ENCODE data around the gene USP49. TPM values are rescaled to one million over a fixed set of nuclear protein-coding genes. Genes with fewer than 3 reads are reported as not detected.
A peak's percentile ranks its signal among the peaks of the same experiment; 100 is the strongest.

The USP49 gene
- total RNA-seq, 2 experiments from 2014 or later: 8.3 to 8.4 TPM

DNA sequence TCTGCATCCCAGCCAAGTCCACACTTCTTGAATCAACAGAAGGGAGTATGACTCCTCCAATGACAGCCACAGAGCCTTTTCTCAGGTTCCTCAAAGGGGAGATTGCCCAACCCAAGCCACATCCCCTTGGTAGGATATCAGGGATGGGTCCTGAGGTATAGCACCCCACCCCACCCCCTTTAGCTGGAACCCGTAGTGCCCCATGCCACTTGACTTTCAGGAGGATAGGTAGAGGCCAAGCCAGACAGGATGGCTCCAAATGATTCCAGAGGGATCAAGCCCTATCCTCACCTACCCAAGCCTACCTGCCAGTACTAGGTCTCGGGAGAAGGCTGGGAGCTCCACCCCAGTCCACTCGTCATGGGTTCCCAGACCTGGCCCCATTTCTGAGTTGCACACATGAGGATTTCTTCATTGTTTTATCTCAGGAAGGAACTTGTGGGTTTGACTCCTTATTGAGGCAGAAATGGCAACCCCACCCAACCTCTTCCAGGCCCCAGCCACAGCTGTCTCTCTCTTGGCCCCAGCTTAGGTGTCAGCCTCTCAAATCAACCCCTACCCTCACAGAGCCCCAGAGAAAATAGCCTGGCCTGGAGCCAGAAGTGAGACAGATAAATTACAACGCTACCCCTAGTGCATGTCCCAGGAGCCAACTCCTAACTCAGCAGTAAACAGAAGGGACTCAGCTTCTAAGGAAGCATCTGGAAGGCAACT is 42.8 kb upstream of the USP49 start:
- intact Hi-C loops (cut with micrococcal nuclease): loop anchor here (2.0 to 5.0 kb wide), 4 partner anchors 39 to 151 kb away; partner anchors contain the start of genes TOMM6 and USP49
- Mint-ChIP-seq H3K36me3 (ENCODE audit: low read depth) (peaks cover 76% of the 10 kb centered on the region), H3K27me3 (ENCODE audit: low read depth) (no peaks in the 10 kb centered on the region), H3K9me3 (no peaks in the 10 kb centered on the region), H3K4me1 (ENCODE audit: low read depth) (peaks cover 41% of the 10 kb centered on the region), H3K4me3 (peak overlapping the region; percentile 100), H3K27ac (peak overlapping the region; percentile 99)
- CTCF ChIA-PET: interaction anchor here (1.1 to 13.6 kb wide), 7 partner anchors 10 to 151 kb away, joined by 3 to 296 read pairs (median 9); partner anchors contain the start of genes BYSL, MED20 and TAF8
- DNase-seq: peak; percentile 42

DNA sequence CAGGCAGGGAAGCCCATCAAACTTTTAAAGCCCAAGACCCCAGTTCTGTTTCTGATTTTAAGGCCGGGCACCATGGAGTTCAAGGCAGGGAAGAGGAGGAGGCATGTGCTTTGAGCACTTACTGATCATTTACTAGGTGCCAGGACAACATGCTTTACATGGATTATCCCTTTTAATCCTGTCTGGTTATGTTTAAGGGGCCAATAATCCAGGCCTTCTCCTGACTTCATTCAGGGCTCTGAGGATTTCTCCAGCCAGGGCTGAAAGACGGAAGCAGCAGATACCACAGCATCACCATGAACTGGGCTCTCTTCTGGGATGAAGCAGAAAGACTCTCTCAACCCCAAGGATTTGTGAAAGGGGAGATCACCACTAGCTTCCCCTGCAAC is 42.3 kb upstream of the USP49 start:
- Mint-ChIP-seq H3K4me3 (peak overlapping the region; percentile 100), H3K27me3 (ENCODE audit: low read depth) (no peaks in the 10 kb centered on the region), H3K4me1 (ENCODE audit: low read depth) (peaks cover 40% of the 10 kb centered on the region), H3K27ac (peak overlapping the region; percentile 99), H3K9me3 (no peaks in the 10 kb centered on the region), H3K36me3 (ENCODE audit: low read depth) (peaks cover 80% of the 10 kb centered on the region)
- CTCF ChIA-PET: interaction anchor here (0.6 to 13.6 kb wide), 7 partner anchors 9 to 107 kb away, joined by 3 to 296 read pairs (median 9); partner anchors contain the start of genes BYSL, MED20 and TAF8
- DNase-seq: no peak
- intact Hi-C loops (cut with micrococcal nuclease): loop anchor here (2.0 to 5.0 kb wide), 4 partner anchors 39 to 150 kb away; partner anchors contain the start of genes TOMM6 and USP49

DNA sequence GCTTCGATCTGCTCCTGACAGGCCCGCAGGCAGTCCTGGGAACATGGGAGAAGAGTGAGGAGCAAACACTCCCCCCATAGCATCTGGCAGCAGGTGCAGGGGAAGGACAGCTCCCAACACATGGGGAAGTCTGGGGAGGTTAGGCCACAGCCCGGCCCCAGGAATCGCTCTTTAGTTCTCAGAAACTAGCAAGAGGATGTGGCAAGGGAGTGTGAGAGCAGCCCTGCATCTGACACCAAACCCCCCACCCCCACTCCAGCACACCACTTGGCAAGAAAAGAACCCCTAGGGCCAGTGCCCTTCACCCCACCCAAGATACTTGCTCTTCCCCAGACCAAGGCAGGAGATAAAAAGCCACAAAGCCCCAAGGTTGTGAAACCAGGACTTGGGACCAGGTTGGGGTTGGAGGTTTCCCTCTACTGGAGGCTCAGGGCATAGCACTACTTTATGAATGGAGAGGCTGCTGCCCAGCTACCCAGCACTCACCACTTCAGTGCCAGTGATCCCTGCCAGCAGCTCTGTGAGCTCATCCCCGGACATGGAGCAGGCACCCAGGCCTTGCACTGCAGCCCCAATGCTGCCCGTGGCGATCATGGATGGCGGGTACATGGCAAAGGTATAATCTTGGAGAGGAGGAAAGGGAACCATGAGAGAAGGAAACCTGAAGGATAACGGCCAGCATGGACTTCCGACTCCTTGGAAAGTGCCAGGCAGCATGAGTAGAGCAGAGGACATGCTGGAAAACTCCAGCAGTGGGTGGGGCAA is 41.1 kb upstream of the USP49 start:
- Mint-ChIP-seq H3K4me3 (peak overlapping the region; percentile 100), H3K36me3 (ENCODE audit: low read depth) (peaks cover 86% of the 10 kb centered on the region), H3K27ac (peak overlapping the region; percentile 99), H3K27me3 (ENCODE audit: low read depth) (no peaks in the 10 kb centered on the region), H3K9me3 (no peaks in the 10 kb centered on the region), H3K4me1 (ENCODE audit: low read depth) (peaks cover 38% of the 10 kb centered on the region)
- intact Hi-C loops (cut with micrococcal nuclease): loop anchor here (1.0 to 5.0 kb wide), 7 partner anchors 15 to 149 kb away; partner anchors contain the start of genes BYSL, MED20, TOMM6 and USP49
- peak; percentile 80 for DNase-seq
- CTCF ChIA-PET: interaction anchor here (0.6 to 13.6 kb wide), 10 partner anchors 8 to 149 kb away, joined by 3 to 296 read pairs (median 3); partner anchors contain the start of genes BYSL, MED20, TAF8 and TOMM6

DNA sequence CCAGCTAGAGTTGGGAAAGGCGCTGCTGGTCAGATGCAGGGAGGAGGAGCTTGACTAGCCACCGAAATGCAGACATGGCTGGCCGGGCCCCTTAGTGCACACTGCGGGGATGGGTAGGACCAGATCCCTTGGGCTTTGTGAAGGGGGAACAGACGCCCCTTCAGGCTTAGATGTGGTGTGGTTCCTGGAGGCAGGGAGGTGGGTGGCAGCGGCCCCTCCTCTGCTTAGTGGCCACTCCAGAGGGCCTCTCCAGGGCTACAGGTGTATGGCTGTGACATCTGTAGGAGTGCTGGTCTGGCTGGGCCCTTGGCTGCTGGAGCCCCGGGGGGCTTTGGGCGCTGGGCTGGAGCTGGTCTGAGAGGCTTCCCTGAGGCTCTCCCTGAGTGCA is 40.5 kb upstream of the USP49 start:
- Mint-ChIP-seq H3K27me3 (ENCODE audit: low read depth) (no peaks in the 10 kb centered on the region), H3K4me1 (ENCODE audit: low read depth) (peaks cover 38% of the 10 kb centered on the region), H3K27ac (peak overlapping the region; percentile 99), H3K9me3 (no peaks in the 10 kb centered on the region), H3K36me3 (ENCODE audit: low read depth) (peaks cover 80% of the 10 kb centered on the region), H3K4me3 (peak overlapping the region; percentile 100)
- intact Hi-C loops (cut with micrococcal nuclease): loop anchor here (1.0 to 5.0 kb wide), 7 partner anchors 14 to 148 kb away; partner anchors contain the start of genes BYSL, MED20, TOMM6 and USP49
- no peak for DNase-seq
- CTCF ChIA-PET: interaction anchor here (1.1 to 13.6 kb wide), 5 partner anchors 12 to 149 kb away, joined by 3 to 296 read pairs (median 4); partner anchors contain the start of genes BYSL, MED20, TAF8 and TOMM6

- Mint-ChIP-seq H3K4me1 (ENCODE audit: low read depth) (peaks cover 38% of the 10 kb centered on the region), H3K27me3 (ENCODE audit: low read depth) (no peaks in the 10 kb centered on the region), H3K9me3 (no peaks in the 10 kb centered on the region), H3K36me3 (ENCODE audit: low read depth) (peaks cover 75% of the 10 kb centered on the region), H3K27ac (peak overlapping the region; percentile 99), H3K4me3 (no peak overlapping the region)
- CTCF ChIA-PET: interaction anchor here (1.1 to 13.6 kb wide), 6 partner anchors 12 to 148 kb away, joined by 3 to 296 read pairs (median 4); partner anchors contain the start of genes BYSL, MED20, TAF8 and TOMM6
- intact Hi-C loops (cut with micrococcal nuclease): loop anchor here (5.0 kb wide), 1 partner anchor 148 kb away; the partner anchor contains the start of gene TOMM6
- no peak for DNase-seq
These were observed 40.0 kb upstream of the USP49 start for GRCh38 chr6:41935193-41935574.

DNA sequence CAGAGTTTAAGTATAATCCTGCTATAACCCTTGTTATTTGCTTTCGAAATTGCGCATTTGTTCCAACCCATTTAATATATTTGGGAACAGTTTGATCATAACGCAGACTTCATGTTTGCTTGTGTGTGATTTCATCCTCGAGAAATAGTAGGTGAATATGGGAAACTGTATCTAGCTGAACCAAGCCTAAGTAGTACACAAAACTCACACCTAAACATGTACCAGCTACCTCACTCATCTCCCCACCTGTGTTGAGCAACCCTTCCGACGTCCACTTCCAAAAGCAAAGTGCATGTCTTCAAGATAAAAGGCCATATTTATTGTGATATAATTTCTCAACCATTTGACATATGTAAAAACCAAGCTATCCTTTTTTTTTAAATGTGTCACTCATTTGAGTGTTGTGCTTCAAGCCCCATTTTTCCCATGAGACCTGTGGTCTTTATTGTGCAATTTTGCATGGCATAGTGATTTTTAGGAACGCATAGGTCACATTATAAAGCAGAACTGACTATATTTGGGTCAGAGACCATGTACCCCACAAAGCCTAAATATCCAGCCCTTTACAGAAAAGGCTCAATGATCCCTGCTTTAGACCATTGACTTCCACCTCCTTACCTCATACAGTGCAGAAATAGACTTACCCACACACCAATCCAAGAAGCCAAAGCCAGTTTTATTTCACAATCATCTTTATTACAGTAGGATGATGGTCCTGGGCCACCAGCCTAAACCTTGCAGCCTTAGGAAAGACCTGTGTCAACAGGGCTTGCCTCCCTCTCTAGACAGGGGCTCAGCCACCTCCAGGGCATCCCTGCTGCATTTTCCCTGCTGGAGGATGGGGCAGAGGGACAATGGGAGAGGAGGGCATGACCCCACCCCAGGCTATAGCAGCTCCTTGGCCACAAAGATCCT is 39.4 kb upstream of the USP49 start:
- CTCF ChIA-PET: interaction anchor here (1.1 to 13.6 kb wide), 5 partner anchors 11 to 148 kb away, joined by 3 to 296 read pairs (median 3); partner anchors contain the start of genes BYSL, MED20, TAF8 and TOMM6
- Mint-ChIP-seq H3K4me1 (ENCODE audit: low read depth) (peaks cover 38% of the 10 kb centered on the region), H3K27me3 (ENCODE audit: low read depth) (no peaks in the 10 kb centered on the region), H3K27ac (peak overlapping the region; percentile 99), H3K9me3 (no peaks in the 10 kb centered on the region), H3K4me3 (no peak overlapping the region), H3K36me3 (ENCODE audit: low read depth) (peaks cover 71% of the 10 kb centered on the region)
- intact Hi-C loops (cut with micrococcal nuclease): loop anchor here (5.0 kb wide), 1 partner anchor 147 kb away; the partner anchor contains the start of gene TOMM6
- no peak for DNase-seq

DNA sequence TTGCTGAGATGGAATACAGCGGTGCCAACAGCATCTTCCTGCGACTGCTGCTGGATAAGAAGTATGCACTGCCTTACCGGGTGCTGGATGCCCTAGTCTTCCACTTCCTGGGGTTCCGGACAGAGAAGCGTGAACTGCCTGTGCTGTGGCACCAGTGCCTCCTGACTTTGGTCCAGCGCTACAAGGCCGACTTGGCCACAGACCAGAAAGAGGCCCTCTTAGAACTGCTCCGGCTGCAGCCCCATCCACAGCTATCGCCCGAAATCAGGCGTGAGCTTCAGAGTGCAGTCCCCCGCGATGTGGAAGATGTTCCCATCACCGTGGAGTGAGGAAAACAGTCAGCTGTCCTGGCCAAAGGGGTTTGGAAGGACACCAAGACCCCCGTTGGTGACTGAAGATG is 37.2 kb upstream of the USP49 start:
- CTCF ChIA-PET: interaction anchor here (1.2 to 13.6 kb wide), 3 partner anchors 9 to 112 kb away, joined by 8 to 296 read pairs (median 105); partner anchors contain the start of genes BYSL, MED20 and TAF8
- peaks cover 62% of the 10 kb centered on the region for H3K36me3 Mint-ChIP-seq (ENCODE audit: low read depth)
- peaks cover 41% of the 10 kb centered on the region for H3K4me1 Mint-ChIP-seq (ENCODE audit: low read depth)
- no peaks in the 10 kb centered on the region for H3K9me3 Mint-ChIP-seq
- no peaks in the 10 kb centered on the region for H3K27me3 Mint-ChIP-seq (ENCODE audit: low read depth)
- DNase-seq: no peak
- no peak overlapping the region for H3K4me3 Mint-ChIP-seq
- H3K27ac Mint-ChIP-seq: peak overlapping the region; percentile 88
- intact Hi-C loops (cut with micrococcal nuclease): no loop called here

DNA sequence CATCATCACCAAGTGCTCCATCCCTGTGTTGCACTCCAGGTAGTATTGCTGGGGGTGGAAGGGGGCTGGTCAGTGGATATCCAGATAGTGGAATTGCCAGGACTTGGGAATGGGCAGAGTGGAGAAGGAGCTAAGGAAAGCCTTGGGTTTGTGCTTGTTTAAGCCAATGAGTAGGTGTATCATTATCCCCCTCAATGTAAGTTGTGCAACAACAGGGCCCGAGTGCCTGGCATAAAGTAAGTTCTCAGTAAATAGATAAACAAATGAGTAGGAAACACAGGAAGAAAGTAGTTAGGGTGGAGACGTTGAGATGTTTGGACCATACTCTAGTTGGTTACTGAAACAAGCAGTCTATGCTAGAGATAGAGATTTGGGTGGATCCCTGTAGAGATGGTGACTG is 36.6 kb upstream of the USP49 start:
- intact Hi-C loops (cut with micrococcal nuclease): no loop called here
- H3K36me3 Mint-ChIP-seq (ENCODE audit: low read depth): peaks cover 60% of the 10 kb centered on the region
- H3K27ac Mint-ChIP-seq: peak overlapping the region; percentile 9
- H3K9me3 Mint-ChIP-seq: no peaks in the 10 kb centered on the region
- DNase-seq: no peak
- H3K4me1 Mint-ChIP-seq (ENCODE audit: low read depth): peaks cover 38% of the 10 kb centered on the region
- H3K27me3 Mint-ChIP-seq (ENCODE audit: low read depth): no peaks in the 10 kb centered on the region
- CTCF ChIA-PET: interaction anchor here (9.2 to 13.6 kb wide), 2 partner anchors 9 to 113 kb away, joined by 105 to 296 read pairs; partner anchors contain the start of genes BYSL, MED20 and TAF8
- H3K4me3 Mint-ChIP-seq: no peak overlapping the region

DNA sequence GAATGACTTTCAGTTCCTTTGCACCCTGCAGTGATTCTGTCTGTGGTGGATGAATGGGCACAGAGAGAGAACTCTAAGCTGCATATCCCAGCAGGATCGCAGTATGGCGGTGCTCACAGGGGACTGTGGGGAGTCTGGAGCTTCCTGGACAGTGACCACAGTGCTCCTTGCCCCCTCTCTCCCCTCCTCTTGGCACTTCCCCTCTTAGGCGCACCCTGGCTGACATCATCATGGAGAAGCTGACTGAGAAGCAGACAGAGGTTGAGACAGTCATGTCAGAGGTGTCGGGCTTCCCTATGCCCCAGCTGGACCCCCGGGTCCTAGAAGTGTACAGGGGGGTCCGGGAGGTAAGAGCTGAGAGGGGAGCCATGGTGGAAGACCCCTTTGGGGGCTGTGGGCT is 34.7 kb upstream of the USP49 start:
- H3K27me3 Mint-ChIP-seq (ENCODE audit: low read depth): no peaks in the 10 kb centered on the region
- H3K4me1 Mint-ChIP-seq (ENCODE audit: low read depth): peaks cover 30% of the 10 kb centered on the region
- no peak for DNase-seq
- CTCF ChIA-PET: interaction anchor here (1.5 to 4.3 kb wide), 4 partner anchors 8 to 144 kb away, joined by 3 to 18 read pairs (median 14); partner anchors contain the start of genes BYSL and MED20
- intact Hi-C loops (cut with micrococcal nuclease): no loop called here
- H3K27ac Mint-ChIP-seq: peak overlapping the region; percentile 61
- H3K36me3 Mint-ChIP-seq (ENCODE audit: low read depth): peaks cover 49% of the 10 kb centered on the region
- no peaks in the 10 kb centered on the region for H3K9me3 Mint-ChIP-seq
- no peak overlapping the region for H3K4me3 Mint-ChIP-seq

DNA sequence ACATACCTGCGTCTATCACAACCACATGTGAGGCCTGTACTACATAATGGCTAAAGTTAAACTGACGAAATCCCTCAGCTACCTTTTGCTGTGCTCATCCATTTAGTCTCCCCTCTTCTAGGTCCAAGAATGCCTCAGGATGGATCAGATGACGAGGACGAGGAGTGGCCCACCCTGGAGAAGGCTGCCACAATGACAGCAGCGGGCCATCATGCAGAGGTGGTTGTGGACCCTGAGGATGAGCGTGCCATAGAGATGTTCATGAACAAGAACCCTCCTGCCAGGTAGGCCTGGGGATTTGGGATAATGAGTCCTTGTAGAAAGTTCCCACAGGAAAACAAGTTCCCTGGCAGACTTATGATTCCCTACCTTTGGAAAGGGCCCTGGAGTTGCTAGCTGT is 32.1 kb upstream of the USP49 start:
- DNase-seq: no peak
- intact Hi-C loops (cut with micrococcal nuclease): no loop called here
- no peak overlapping the region for H3K4me3 Mint-ChIP-seq
- H3K27me3 Mint-ChIP-seq (ENCODE audit: low read depth): no peaks in the 10 kb centered on the region
- H3K27ac Mint-ChIP-seq: peak overlapping the region; percentile 59
- H3K9me3 Mint-ChIP-seq: no peaks in the 10 kb centered on the region
- H3K36me3 Mint-ChIP-seq (ENCODE audit: low read depth): peaks cover 51% of the 10 kb centered on the region
- CTCF ChIA-PET: interaction anchor here (0.6 to 4.3 kb wide), 3 partner anchors 11 to 118 kb away, joined by 4 to 18 read pairs (median 16); no protein-coding TSS in a partner anchor
- peaks cover 44% of the 10 kb centered on the region for H3K4me1 Mint-ChIP-seq (ENCODE audit: low read depth)

GRCh38 chr6:41922154-41922553 is 27.0 kb upstream of the USP49 start:
- no peaks in the 10 kb centered on the region for H3K27me3 Mint-ChIP-seq (ENCODE audit: low read depth)
- no peak for DNase-seq
- intact Hi-C loops (cut with micrococcal nuclease): no loop called here
- peaks cover 54% of the 10 kb centered on the region for H3K4me1 Mint-ChIP-seq (ENCODE audit: low read depth)
- peak overlapping the region; percentile 97 for H3K27ac Mint-ChIP-seq
- H3K9me3 Mint-ChIP-seq: no peaks in the 10 kb centered on the region
- peaks cover 37% of the 10 kb centered on the region for H3K36me3 Mint-ChIP-seq (ENCODE audit: low read depth)
- CTCF ChIA-PET: interaction anchor here (0.9 to 6.6 kb wide), 5 partner anchors 8 to 123 kb away, joined by 4 to 114 read pairs (median 13); partner anchors contain the start of gene TAF8
- peak overlapping the region; percentile 91 for H3K4me3 Mint-ChIP-seq

All from activated naive CD4-positive, alpha-beta T cell treated with anti-CD3 and anti-CD28 coated beads for 36 hours (primary cell).